ENCODE results near the gene KRT20.
A peak's percentile ranks its signal among the peaks of the same experiment; 100 is the strongest.

The KRT20 gene

GRCh38 chr17:40910441-40910841, 25.4 kb upstream of the KRT20 start:
- no peak overlapping the region for H2BK120ac ChIP-seq (ENCODE audit: low read depth, low read length)
- H3K9me3 ChIP-seq (replicated peaks in 1 of 2; ENCODE audit: control insufficient read depth in 2 of 2, insufficient read depth in 1 of 2, low read depth in 1 of 2, low read length in 2 of 2): no peaks in the 10 kb centered on the region
- no peak overlapping the region for H3K4me2 ChIP-seq (ENCODE audit: insufficient read depth, low read length, poor library complexity, severe bottlenecking)
- no peak overlapping the region for H3K9ac ChIP-seq (ENCODE audit: low read depth, low read length, poor library complexity)
- no peak overlapping the region for H3K23ac ChIP-seq (ENCODE audit: low read depth, low read length, poor library complexity)
- no peak for DNase-seq (ENCODE audit: low spot score)
- no peak overlapping the region for H4K91ac ChIP-seq (ENCODE audit: low read depth, low read length, poor library complexity)
- H2AFZ ChIP-seq (ENCODE audit: low read length): no peak overlapping the region
- H3K4ac ChIP-seq (ENCODE audit: low read length): no peak overlapping the region
- no peak overlapping the region for H2AK5ac ChIP-seq (ENCODE audit: low read depth, low read length)
- H2BK15ac ChIP-seq (ENCODE audit: low read length): no peak overlapping the region
- H3K4me3 ChIP-seq (ENCODE audit: low read length in 2 of 2): no peak overlapping the region
- H3K18ac ChIP-seq (ENCODE audit: low read length): no peak overlapping the region
- no peaks in the 10 kb centered on the region for H3K79me1 ChIP-seq (ENCODE audit: low read depth, low read length)
- H4K8ac ChIP-seq (ENCODE audit: low read depth, low read length): no peak overlapping the region
- no peak overlapping the region for H2BK5ac ChIP-seq (ENCODE audit: low read length)
- H3K4me1 ChIP-seq (ENCODE audit: control insufficient read depth in 2 of 2, insufficient read depth in 1 of 2, low read depth in 1 of 2, low read length in 2 of 2): peaks cover 0 to 7% of the 10 kb centered on the region in 2 donors
- H3K27me3 ChIP-seq (ENCODE audit: control insufficient read depth in 3 of 3, insufficient read depth in 3 of 3, low read depth in 1 of 3, low read length in 3 of 3): peaks cover 0 to 21% (median 0%) of the 10 kb centered on the region in 3 experiments
- H3K36me3 ChIP-seq (replicated peaks in 1 of 2; ENCODE audit: control insufficient read depth in 2 of 2, insufficient read depth in 2 of 2, low read length in 2 of 2): no peaks in the 10 kb centered on the region
- no CpG with 5 or more reads among the region's 3 CpGs for WGBS, 2 donors (ENCODE audit: extremely low coverage in 2 of 2, insufficient read length in 2 of 2, insufficient replicate concordance in 1 of 2)
- H3K14ac ChIP-seq (ENCODE audit: low read length): no peak overlapping the region
- no peak overlapping the region for H2BK12ac ChIP-seq (ENCODE audit: low read length)
- no peak overlapping the region for H3K27ac ChIP-seq (replicated peaks; ENCODE audit: low read length)

- H3K27me3 ChIP-seq (ENCODE audit: control insufficient read depth in 3 of 3, insufficient read depth in 3 of 3, low read depth in 1 of 3, low read length in 3 of 3): peaks cover 0 to 21% (median 0%) of the 10 kb centered on the region in 3 experiments
- no peak overlapping the region for H4K8ac ChIP-seq (ENCODE audit: low read depth, low read length)
- H3K36me3 ChIP-seq (replicated peaks in 1 of 2; ENCODE audit: control insufficient read depth in 2 of 2, insufficient read depth in 2 of 2, low read length in 2 of 2): no peaks in the 10 kb centered on the region
- peaks cover 0 to 7% of the 10 kb centered on the region in 2 donors for H3K4me1 ChIP-seq (ENCODE audit: control insufficient read depth in 2 of 2, insufficient read depth in 1 of 2, low read depth in 1 of 2, low read length in 2 of 2)
- no peaks in the 10 kb centered on the region for H3K79me1 ChIP-seq (ENCODE audit: low read depth, low read length)
- no CpG with 5 or more reads among the region's 4 CpGs for WGBS, 2 donors (ENCODE audit: extremely low coverage in 2 of 2, insufficient read length in 2 of 2, insufficient replicate concordance in 1 of 2)
- no peak overlapping the region for H3K9ac ChIP-seq (ENCODE audit: low read depth, low read length, poor library complexity)
- H2AK5ac ChIP-seq (ENCODE audit: low read depth, low read length): no peak overlapping the region
- H2BK15ac ChIP-seq (ENCODE audit: low read length): no peak overlapping the region
- H3K23ac ChIP-seq (ENCODE audit: low read depth, low read length, poor library complexity): no peak overlapping the region
- H3K9me3 ChIP-seq (replicated peaks in 1 of 2; ENCODE audit: control insufficient read depth in 2 of 2, insufficient read depth in 1 of 2, low read depth in 1 of 2, low read length in 2 of 2): no peaks in the 10 kb centered on the region
- H3K18ac ChIP-seq (ENCODE audit: low read length): no peak overlapping the region
- no peak for DNase-seq (ENCODE audit: low spot score)
- peak overlapping the region; percentile 52 for H2AFZ ChIP-seq (ENCODE audit: low read length)
- no peak overlapping the region for H4K91ac ChIP-seq (ENCODE audit: low read depth, low read length, poor library complexity)
- H2BK5ac ChIP-seq (ENCODE audit: low read length): no peak overlapping the region
- H3K14ac ChIP-seq (ENCODE audit: low read length): no peak overlapping the region
- H3K4me3 ChIP-seq (ENCODE audit: low read length in 2 of 2): no peak overlapping the region
- H3K27ac ChIP-seq (replicated peaks; ENCODE audit: low read length): no peak overlapping the region
- H3K4me2 ChIP-seq (ENCODE audit: insufficient read depth, low read length, poor library complexity, severe bottlenecking): no peak overlapping the region
- H3K4ac ChIP-seq (ENCODE audit: low read length): no peak overlapping the region
- no peak overlapping the region for H2BK120ac ChIP-seq (ENCODE audit: low read depth, low read length)
- H2BK12ac ChIP-seq (ENCODE audit: low read length): no peak overlapping the region
Observed at GRCh38 chr17:40909755-40910154, 24.7 kb upstream of the KRT20 start.

DNA sequence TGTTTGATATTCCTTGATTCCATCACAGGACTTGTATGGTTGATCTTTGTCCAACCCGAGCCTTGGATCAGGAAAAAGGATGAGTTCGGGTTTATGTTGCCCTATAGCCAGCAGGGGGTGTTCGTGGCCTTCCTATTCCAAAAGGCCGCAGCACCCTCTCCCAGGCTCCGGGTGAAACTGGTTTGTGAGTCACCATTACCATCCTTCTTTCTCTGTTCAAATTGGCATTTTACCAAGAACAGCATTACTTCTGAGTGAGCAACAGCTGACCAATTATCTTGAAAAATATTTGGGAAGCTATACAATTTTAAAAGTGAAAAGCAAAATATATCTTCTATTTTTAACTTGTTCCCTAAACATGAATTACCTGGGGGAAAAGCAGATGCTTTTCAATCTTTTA, 24.3 kb upstream of the KRT20 start:
- no peak overlapping the region for H2BK15ac ChIP-seq (ENCODE audit: low read length)
- H3K36me3 ChIP-seq (replicated peaks in 1 of 2; ENCODE audit: control insufficient read depth in 2 of 2, insufficient read depth in 2 of 2, low read length in 2 of 2): no peaks in the 10 kb centered on the region
- WGBS, 2 donors (ENCODE audit: extremely low coverage in 2 of 2, insufficient read length in 2 of 2, insufficient replicate concordance in 1 of 2): no CpG with 5 or more reads among the region's 5 CpGs
- H3K4ac ChIP-seq (ENCODE audit: low read length): no peak overlapping the region
- no peak overlapping the region for H2BK5ac ChIP-seq (ENCODE audit: low read length)
- peak overlapping the region; percentile 52 for H2AFZ ChIP-seq (ENCODE audit: low read length)
- H2BK120ac ChIP-seq (ENCODE audit: low read depth, low read length): no peak overlapping the region
- peaks cover 0 to 21% (median 0%) of the 10 kb centered on the region in 3 experiments for H3K27me3 ChIP-seq (ENCODE audit: control insufficient read depth in 3 of 3, insufficient read depth in 3 of 3, low read depth in 1 of 3, low read length in 3 of 3)
- no peak overlapping the region for H4K8ac ChIP-seq (ENCODE audit: low read depth, low read length)
- no peaks in the 10 kb centered on the region for H3K79me1 ChIP-seq (ENCODE audit: low read depth, low read length)
- peak; percentile 74 for DNase-seq (ENCODE audit: low spot score)
- H3K23ac ChIP-seq (ENCODE audit: low read depth, low read length, poor library complexity): no peak overlapping the region
- H3K27ac ChIP-seq (replicated peaks; ENCODE audit: low read length): no peak overlapping the region
- H4K91ac ChIP-seq (ENCODE audit: low read depth, low read length, poor library complexity): no peak overlapping the region
- H3K4me1 ChIP-seq (ENCODE audit: control insufficient read depth in 2 of 2, insufficient read depth in 1 of 2, low read depth in 1 of 2, low read length in 2 of 2): peaks cover 0 to 7% of the 10 kb centered on the region in 2 donors
- no peak overlapping the region for H2AK5ac ChIP-seq (ENCODE audit: low read depth, low read length)
- no peak overlapping the region for H3K4me3 ChIP-seq (ENCODE audit: low read length in 2 of 2)
- H2BK12ac ChIP-seq (ENCODE audit: low read length): no peak overlapping the region
- H3K4me2 ChIP-seq (ENCODE audit: insufficient read depth, low read length, poor library complexity, severe bottlenecking): no peak overlapping the region
- no peaks in the 10 kb centered on the region for H3K9me3 ChIP-seq (replicated peaks in 1 of 2; ENCODE audit: control insufficient read depth in 2 of 2, insufficient read depth in 1 of 2, low read depth in 1 of 2, low read length in 2 of 2)
- H3K18ac ChIP-seq (ENCODE audit: low read length): no peak overlapping the region
- H3K9ac ChIP-seq (ENCODE audit: low read depth, low read length, poor library complexity): no peak overlapping the region
- H3K14ac ChIP-seq (ENCODE audit: low read length): no peak overlapping the region

- peaks cover 0 to 4% of the 10 kb centered on the region in 2 donors for H3K4me1 ChIP-seq (ENCODE audit: control insufficient read depth in 2 of 2, insufficient read depth in 1 of 2, low read depth in 1 of 2, low read length in 2 of 2)
- no peak overlapping the region for H2AFZ ChIP-seq (ENCODE audit: low read length)
- H2BK12ac ChIP-seq (ENCODE audit: low read length): no peak overlapping the region
- H3K4me3 ChIP-seq (ENCODE audit: low read length in 2 of 2): no peak overlapping the region
- H4K8ac ChIP-seq (ENCODE audit: low read depth, low read length): no peak overlapping the region
- no peak overlapping the region for H2AK5ac ChIP-seq (ENCODE audit: low read depth, low read length)
- H3K4ac ChIP-seq (ENCODE audit: low read length): no peak overlapping the region
- H2BK15ac ChIP-seq (ENCODE audit: low read length): no peak overlapping the region
- H3K14ac ChIP-seq (ENCODE audit: low read length): no peak overlapping the region
- no peak overlapping the region for H2BK5ac ChIP-seq (ENCODE audit: low read length)
- H3K4me2 ChIP-seq (ENCODE audit: insufficient read depth, low read length, poor library complexity, severe bottlenecking): no peak overlapping the region
- no peak overlapping the region for H2BK120ac ChIP-seq (ENCODE audit: low read depth, low read length)
- H3K27me3 ChIP-seq (ENCODE audit: control insufficient read depth in 3 of 3, insufficient read depth in 3 of 3, low read depth in 1 of 3, low read length in 3 of 3): peaks cover 0 to 17% (median 0%) of the 10 kb centered on the region in 3 experiments
- H4K91ac ChIP-seq (ENCODE audit: low read depth, low read length, poor library complexity): no peak overlapping the region
- DNase-seq (ENCODE audit: low spot score): no peak
- no peaks in the 10 kb centered on the region for H3K36me3 ChIP-seq (replicated peaks in 1 of 2; ENCODE audit: control insufficient read depth in 2 of 2, insufficient read depth in 2 of 2, low read length in 2 of 2)
- no peak overlapping the region for H3K27ac ChIP-seq (replicated peaks; ENCODE audit: low read length)
- WGBS, 2 donors (ENCODE audit: extremely low coverage in 2 of 2, insufficient read length in 2 of 2, insufficient replicate concordance in 1 of 2): no CpG with 5 or more reads among the region's 4 CpGs
- no peak overlapping the region for H3K23ac ChIP-seq (ENCODE audit: low read depth, low read length, poor library complexity)
- H3K79me1 ChIP-seq (ENCODE audit: low read depth, low read length): no peaks in the 10 kb centered on the region
- no peaks in the 10 kb centered on the region for H3K9me3 ChIP-seq (replicated peaks in 1 of 2; ENCODE audit: control insufficient read depth in 2 of 2, insufficient read depth in 1 of 2, low read depth in 1 of 2, low read length in 2 of 2)
- H3K18ac ChIP-seq (ENCODE audit: low read length): no peak overlapping the region
- no peak overlapping the region for H3K9ac ChIP-seq (ENCODE audit: low read depth, low read length, poor library complexity)
Observed at GRCh38 chr17:40906613-40907012, 21.6 kb upstream of the KRT20 start.
